HFFc6 (cell line): Measurements from ENCODE around the gene SYCE1. TPM values are rescaled to one million over a fixed set of nuclear protein-coding genes. Genes with fewer than 3 reads are reported as not detected.

Source experiments
- DNase-seq: peaks from one replicate; pipeline ENCODE4 v3.0.0-alpha.2; 2018
- H3K27ac Mint-ChIP-seq: 2 replicates; pipeline ENCODE4 v1.8.0; 2020; ENCODE audit warnings: mild to moderate bottlenecking, mixed read lengths
- H3K27me3 Mint-ChIP-seq: 2 replicates; pipeline ENCODE4 v1.8.0; 2021; ENCODE audit warnings: mild to moderate bottlenecking, moderate library complexity, mixed read lengths; ENCODE audit not compliant: insufficient read depth
- H3K36me3 Mint-ChIP-seq: 2 replicates; pipeline ENCODE4 v1.8.0; 2021; ENCODE audit warnings: low read depth, mixed read lengths
- H3K4me1 Mint-ChIP-seq: 2 replicates; pipeline ENCODE4 v1.8.0; 2020; ENCODE audit warnings: low read depth, mixed read lengths
- H3K4me3 Mint-ChIP-seq: 2 replicates; pipeline ENCODE4 v1.8.0; 2020; ENCODE audit warnings: mild to moderate bottlenecking, moderate library complexity, mixed read lengths
- H3K9me3 Mint-ChIP-seq: 2 replicates; pipeline ENCODE4 v1.8.0; 2020; ENCODE audit warnings: mild to moderate bottlenecking, mixed read lengths
- total RNA-seq, 6 experiments: library from RNA; stranded (reverse); fragmentation: NEBNext Ultra II Directional; extraction: Animal tissue kit (Norgen Biotek cat#: 25700); gene quantifications; 2 replicates in 1 of 6; 3 replicates in 5 of 6; pipeline ENCODE4 v1.2.3, GENCODE V29; 2021
- TF ChIP-seq, protein P1 (sequence below): fragments of 200-600 bp; sonication (generic); IDR thresholded peaks from 2 replicates; pipeline ENCODE4 v1.5.0; 2021; ENCODE audit warnings: antibody characterized with exemption, mild to moderate bottlenecking

The SYCE1 gene
- total RNA-seq, 6 experiments from 2014 or later: not detected

DNA sequence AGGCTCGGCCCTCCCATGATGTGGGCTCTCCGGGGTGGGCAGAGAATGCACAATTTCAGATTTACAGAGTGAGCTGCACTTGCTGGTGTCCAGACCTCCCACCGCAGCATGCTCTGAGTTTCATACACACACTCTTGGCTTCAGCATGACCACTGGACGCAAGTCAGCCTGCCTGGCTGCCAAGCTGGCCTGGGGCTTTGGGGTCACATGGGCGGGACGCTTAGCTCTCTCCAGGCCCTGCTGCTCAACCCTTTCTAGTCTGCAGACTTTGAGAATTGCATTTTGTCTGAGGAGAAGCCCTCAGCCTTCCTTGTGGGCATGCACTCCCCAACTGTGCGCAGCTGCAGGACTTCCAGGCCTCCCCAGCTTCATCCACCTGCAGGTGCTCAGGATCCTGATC is 32.5 kb downstream of the SYCE1 start:
- no peaks in the 10 kb centered on the region; the same call in 1 of the 2 replicates for H3K36me3 Mint-ChIP-seq
- H3K27me3 Mint-ChIP-seq: peaks cover 43% of the 10 kb centered on the region
- peaks cover 6% of the 10 kb centered on the region; the same call in 1 of the 2 replicates for H3K4me1 Mint-ChIP-seq
- H3K9me3 Mint-ChIP-seq: no peaks in the 10 kb centered on the region
- TF ChIP-seq, protein P1, sequence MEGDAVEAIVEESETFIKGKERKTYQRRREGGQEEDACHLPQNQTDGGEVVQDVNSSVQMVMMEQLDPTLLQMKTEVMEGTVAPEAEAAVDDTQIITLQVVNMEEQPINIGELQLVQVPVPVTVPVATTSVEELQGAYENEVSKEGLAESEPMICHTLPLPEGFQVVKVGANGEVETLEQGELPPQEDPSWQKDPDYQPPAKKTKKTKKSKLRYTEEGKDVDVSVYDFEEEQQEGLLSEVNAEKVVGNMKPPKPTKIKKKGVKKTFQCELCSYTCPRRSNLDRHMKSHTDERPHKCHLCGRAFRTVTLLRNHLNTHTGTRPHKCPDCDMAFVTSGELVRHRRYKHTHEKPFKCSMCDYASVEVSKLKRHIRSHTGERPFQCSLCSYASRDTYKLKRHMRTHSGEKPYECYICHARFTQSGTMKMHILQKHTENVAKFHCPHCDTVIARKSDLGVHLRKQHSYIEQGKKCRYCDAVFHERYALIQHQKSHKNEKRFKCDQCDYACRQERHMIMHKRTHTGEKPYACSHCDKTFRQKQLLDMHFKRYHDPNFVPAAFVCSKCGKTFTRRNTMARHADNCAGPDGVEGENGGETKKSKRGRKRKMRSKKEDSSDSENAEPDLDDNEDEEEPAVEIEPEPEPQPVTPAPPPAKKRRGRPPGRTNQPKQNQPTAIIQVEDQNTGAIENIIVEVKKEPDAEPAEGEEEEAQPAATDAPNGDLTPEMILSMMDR: no peak
- H3K4me3 Mint-ChIP-seq: no peak overlapping the region
- DNase-seq: no peak
- no peak overlapping the region for H3K27ac Mint-ChIP-seq

DNA sequence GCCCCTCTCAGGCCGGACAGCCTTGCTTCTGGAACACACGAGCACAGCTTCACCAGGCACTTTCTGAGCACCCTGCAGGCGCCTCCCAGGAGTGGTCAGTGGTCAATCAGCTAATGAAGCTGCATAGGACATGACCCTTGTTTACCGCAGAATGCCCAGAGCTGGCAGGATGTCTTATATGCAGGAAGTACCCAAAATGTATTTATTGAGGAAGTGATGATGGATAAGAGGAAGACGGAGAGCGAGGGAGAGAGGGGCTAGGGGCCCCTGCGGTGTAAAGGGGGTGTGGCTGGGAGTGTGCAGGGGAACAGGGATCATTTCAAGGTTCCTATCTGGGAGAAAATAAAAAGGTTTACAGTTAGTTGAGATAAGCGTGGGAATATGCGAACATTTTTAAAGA is 34.9 kb downstream of the SYCE1 start:
- Mint-ChIP-seq H3K4me1 (peaks cover 6% of the 10 kb centered on the region; the same call in 1 of the 2 replicates), H3K27ac (no peak overlapping the region), H3K27me3 (peaks cover 55% of the 10 kb centered on the region), H3K4me3 (no peak overlapping the region), H3K9me3 (no peaks in the 10 kb centered on the region), H3K36me3 (no peaks in the 10 kb centered on the region; the same call in 1 of the 2 replicates)
- TF ChIP-seq, protein P1: no peak
- no peak for DNase-seq

DNA sequence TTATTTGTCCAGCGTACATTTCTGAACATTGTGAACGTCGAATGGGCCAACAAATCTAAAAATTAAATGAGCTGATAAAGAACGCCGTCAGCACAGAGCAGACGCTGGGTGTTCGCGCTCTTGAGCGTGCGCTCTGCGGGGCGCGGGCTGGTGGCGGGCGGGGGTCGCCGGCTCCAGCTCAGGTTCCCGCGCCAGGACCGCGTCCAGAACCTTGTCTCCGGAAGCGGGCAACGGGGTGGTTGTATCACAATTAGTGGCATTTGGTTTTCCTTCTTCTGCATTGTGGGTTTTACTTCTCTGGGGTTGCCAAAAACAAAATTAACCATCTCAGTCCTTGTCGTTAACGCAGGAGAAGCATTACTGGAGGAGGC is 35.8 kb downstream of the SYCE1 start:
- Mint-ChIP-seq H3K4me3 (no peak overlapping the region), H3K27ac (no peak overlapping the region), H3K36me3 (no peaks in the 10 kb centered on the region; the same call in 1 of the 2 replicates), H3K27me3 (peaks cover 58% of the 10 kb centered on the region), H3K9me3 (no peaks in the 10 kb centered on the region), H3K4me1 (peaks cover 6% of the 10 kb centered on the region; the same call in 1 of the 2 replicates)
- DNase-seq: no peak
- TF ChIP-seq, protein P1: no peak

DNA sequence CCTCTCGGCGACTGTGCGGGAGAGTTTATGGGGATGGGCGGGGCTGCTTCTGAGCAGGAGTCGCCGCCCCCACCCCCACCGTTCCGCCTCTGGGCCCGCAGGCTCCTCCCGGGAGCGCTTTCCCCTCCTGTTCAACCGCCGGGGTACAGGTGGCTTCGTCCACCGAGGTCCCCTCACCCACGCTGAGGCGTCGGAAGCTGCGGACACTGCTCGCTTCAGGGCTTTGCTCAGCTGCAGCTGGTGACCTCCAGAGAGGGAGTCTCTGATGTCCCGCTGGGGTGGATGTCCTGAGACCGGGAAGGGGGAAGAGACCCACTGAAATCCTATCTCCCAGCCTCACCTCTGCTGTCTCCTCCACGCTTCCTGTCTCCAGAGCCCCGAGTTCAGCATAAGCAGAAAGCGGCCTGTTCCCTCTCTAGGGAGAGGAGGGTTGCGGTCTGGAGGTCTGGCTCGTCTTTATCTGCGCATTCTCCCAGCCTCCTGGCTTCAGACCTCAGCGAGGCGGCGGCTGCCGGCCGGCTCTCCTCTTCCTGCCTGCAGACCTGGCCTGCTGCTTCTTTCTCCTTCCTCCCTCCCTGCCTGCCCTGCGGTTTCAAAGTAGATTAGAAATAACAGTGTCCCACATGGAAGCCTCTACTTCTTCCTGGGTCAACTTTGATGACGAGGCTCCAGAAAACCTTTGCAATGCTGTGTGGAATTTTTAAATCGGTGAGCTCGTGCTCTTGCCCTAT is 36.4 kb downstream of the SYCE1 start:
- no peak for DNase-seq
- H3K4me3 Mint-ChIP-seq: peak overlapping the region; percentile 45
- TF ChIP-seq, protein P1: no peak
- no peak overlapping the region for H3K27ac Mint-ChIP-seq
- H3K27me3 Mint-ChIP-seq: peaks cover 56% of the 10 kb centered on the region
- no peaks in the 10 kb centered on the region; the same call in 1 of the 2 replicates for H3K36me3 Mint-ChIP-seq
- no peaks in the 10 kb centered on the region for H3K9me3 Mint-ChIP-seq
- peaks cover 6% of the 10 kb centered on the region; the same call in 1 of the 2 replicates for H3K4me1 Mint-ChIP-seq

DNA sequence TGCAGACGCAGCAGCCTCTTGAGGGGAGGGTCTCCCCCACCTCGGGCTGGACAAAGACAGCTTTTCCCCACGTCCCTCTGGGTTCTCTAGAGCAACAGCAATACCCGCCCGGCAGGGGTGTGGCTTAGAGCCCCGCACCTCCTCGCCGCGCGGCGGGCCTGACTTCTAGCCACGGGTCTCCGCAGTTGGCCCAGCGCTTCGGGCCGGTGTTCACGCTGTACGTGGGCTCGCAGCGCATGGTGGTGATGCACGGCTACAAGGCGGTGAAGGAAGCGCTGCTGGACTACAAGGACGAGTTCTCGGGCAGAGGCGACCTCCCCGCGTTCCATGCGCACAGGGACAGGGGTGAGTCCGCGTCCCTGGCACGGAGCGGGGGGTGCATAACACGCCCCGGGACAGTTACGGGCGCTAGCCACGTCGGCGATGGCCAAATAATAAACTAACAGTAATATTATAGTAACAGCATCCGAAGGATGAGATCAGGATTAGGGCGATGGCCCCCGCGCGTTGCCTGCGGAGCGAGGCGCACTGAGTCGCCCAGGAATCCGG is 37.0 kb downstream of the SYCE1 start:
- Mint-ChIP-seq H3K9me3 (peaks cover 5% of the 10 kb centered on the region; the same call in 1 of the 2 replicates), H3K27me3 (peaks cover 57% of the 10 kb centered on the region), H3K4me3 (no peak overlapping the region), H3K4me1 (peaks cover 6% of the 10 kb centered on the region; the same call in 1 of the 2 replicates), H3K36me3 (peaks cover 3% of the 10 kb centered on the region; the same call in 1 of the 2 replicates), H3K27ac (no peak overlapping the region)
- no peak for DNase-seq
- TF ChIP-seq, protein P1: no peak
